Activated gamma-delta T cell (primary cell): Measurements from ENCODE around the gene EIF3K.
A peak's percentile ranks its signal among the peaks of the same experiment; 100 is the strongest.

ENCODE experiments used
- DNase-seq: peaks from one replicate; lab custom pipeline; 2025; lab: John Stamatoyannopoulos, UW

Gene EIF3K

GRCh38 chr19:38665950-38666662 is 47.1 kb downstream of the EIF3K start:
- no peak for DNase-seq

GRCh38 chr19:38666663-38667511 is 47.9 kb downstream of the EIF3K start:
- no peak for DNase-seq

- DNase-seq, result no peak
Observed at GRCh38 chr19:38667661-38668171, 48.7 kb downstream of the EIF3K start.

GRCh38 chr19:38669552-38669951 is 50.6 kb downstream of the EIF3K start:
- no peak for DNase-seq

GRCh38 chr19:38670921-38671398 is 52.0 kb downstream of the EIF3K start:
- no peak for DNase-seq

- DNase-seq, result no peak
Observed at GRCh38 chr19:38671654-38672053, 52.7 kb downstream of the EIF3K start.

GRCh38 chr19:38673030-38673429 is 54.0 kb downstream of the EIF3K start:
- DNase-seq, result no peak

- DNase-seq, result no peak
Observed at GRCh38 chr19:38674388-38675171, 55.6 kb downstream of the EIF3K start.

- no peak for DNase-seq
Observed at GRCh38 chr19:38675611-38676010, 56.6 kb downstream of the EIF3K start.

- no peak for DNase-seq
Observed at GRCh38 chr19:38676023-38676877, 57.3 kb downstream of the EIF3K start.

- no peak for DNase-seq
Observed at GRCh38 chr19:38676878-38677646, 58.1 kb downstream of the EIF3K start.

GRCh38 chr19:38678217-38678890 is 59.4 kb downstream of the EIF3K start:
- no peak for DNase-seq

- DNase-seq, result no peak
Observed at GRCh38 chr19:38678891-38679494, 60.0 kb downstream of the EIF3K start.

- no peak for DNase-seq
Observed at GRCh38 chr19:38679839-38680238, 60.9 kb downstream of the EIF3K start.

- DNase-seq, result no peak
Observed at GRCh38 chr19:38682195-38682867, 63.3 kb downstream of the EIF3K start.

GRCh38 chr19:38682872-38683392 is 63.9 kb downstream of the EIF3K start:
- DNase-seq, result no peak

GRCh38 chr19:38683393-38684077 is 64.5 kb downstream of the EIF3K start:
- peak; percentile 47 for DNase-seq
